IPS-18c (cell line): ENCODE data around the gene NT5DC3.

ENCODE experiments used
- H3K4me3 ChIP-seq: 2 replicates; pipeline ENCODE4 v1.7.0; 2013; ENCODE audit warnings: low read depth, mild to moderate bottlenecking, low read length, moderate library complexity; ENCODE audit not compliant: insufficient read depth
- H3K9me3 ChIP-seq: one replicate; pipeline ENCODE4 v1.6.1; 2013; ENCODE audit warnings: mild to moderate bottlenecking, low read length, moderate library complexity; ENCODE audit not compliant: control insufficient read depth, insufficient read depth

NT5DC3 gene

GRCh38 chr12:103751600-103751999 lies 89.4 kb downstream of the NT5DC3 start:
- Histone ChIP-seq H3K4me3 (no peak overlapping the region), H3K9me3 (no peaks in the 10 kb centered on the region)

- no peak overlapping the region for H3K4me3 ChIP-seq
- H3K9me3 ChIP-seq = no peaks in the 10 kb centered on the region
Measured at GRCh38 chr12:103751171-103751570, 89.9 kb downstream of the NT5DC3 start.

- H3K9me3 ChIP-seq = no peaks in the 10 kb centered on the region
- no peak overlapping the region for H3K4me3 ChIP-seq
Measured at GRCh38 chr12:103748875-103749274, 92.2 kb downstream of the NT5DC3 start.

GRCh38 chr12:103748002-103748401 lies 93.0 kb downstream of the NT5DC3 start:
- Histone ChIP-seq H3K9me3 (no peaks in the 10 kb centered on the region), H3K4me3 (no peak overlapping the region)

GRCh38 chr12:103745962-103746361 lies 95.1 kb downstream of the NT5DC3 start:
- H3K4me3 ChIP-seq = no peak overlapping the region
- H3K9me3 ChIP-seq = no peaks in the 10 kb centered on the region

- Histone ChIP-seq H3K9me3 (peaks cover 5% of the 10 kb centered on the region), H3K4me3 (no peak overlapping the region)
Measured at GRCh38 chr12:103743788-103744187, 97.2 kb downstream of the NT5DC3 start.

- H3K4me3 ChIP-seq = no peak overlapping the region
- peaks cover 5% of the 10 kb centered on the region for H3K9me3 ChIP-seq
Measured at GRCh38 chr12:103742349-103742932, 98.6 kb downstream of the NT5DC3 start.

GRCh38 chr12:103737881-103738280 lies 103.2 kb downstream of the NT5DC3 start:
- peaks cover 5% of the 10 kb centered on the region for H3K9me3 ChIP-seq
- no peak overlapping the region for H3K4me3 ChIP-seq

GRCh38 chr12:103736572-103736971 lies 104.5 kb downstream of the NT5DC3 start:
- Histone ChIP-seq H3K9me3 (peaks cover 5% of the 10 kb centered on the region), H3K4me3 (no peak overlapping the region)

- peaks cover 7% of the 10 kb centered on the region for H3K9me3 ChIP-seq
Measured at GRCh38 chr12:103735291-103735690, 105.7 kb downstream of the NT5DC3 start.

GRCh38 chr12:103734863-103735262 lies 106.2 kb downstream of the NT5DC3 start:
- Histone ChIP-seq H3K4me3 (no peak overlapping the region), H3K9me3 (peaks cover 7% of the 10 kb centered on the region)

More at GRCh38 chr12:103735291-103735690, 105.7 kb downstream of the NT5DC3 start:
- H3K4me3 ChIP-seq = no peak overlapping the region

- H3K9me3 ChIP-seq = peaks cover 2% of the 10 kb centered on the region
- H3K4me3 ChIP-seq = no peak overlapping the region
Measured at GRCh38 chr12:103731539-103731938, 109.5 kb downstream of the NT5DC3 start.

GRCh38 chr12:103729499-103729898 lies 111.5 kb downstream of the NT5DC3 start:
- no peak overlapping the region for H3K4me3 ChIP-seq
- peaks cover 2% of the 10 kb centered on the region for H3K9me3 ChIP-seq

- Histone ChIP-seq H3K4me3 (no peak overlapping the region), H3K9me3 (peaks cover 2% of the 10 kb centered on the region)
Measured at GRCh38 chr12:103728323-103728722, 112.7 kb downstream of the NT5DC3 start.

- H3K9me3 ChIP-seq = peaks cover 2% of the 10 kb centered on the region
Measured at GRCh38 chr12:103727638-103728037, 113.4 kb downstream of the NT5DC3 start.

GRCh38 chr12:103725398-103725797 lies 115.6 kb downstream of the NT5DC3 start:
- H3K4me3 ChIP-seq = no peak overlapping the region

More at GRCh38 chr12:103727638-103728037, 113.4 kb downstream of the NT5DC3 start:
- no peak overlapping the region for H3K4me3 ChIP-seq

More at GRCh38 chr12:103725398-103725797, 115.6 kb downstream of the NT5DC3 start:
- no peaks in the 10 kb centered on the region for H3K9me3 ChIP-seq
